Measurements from ENCODE around the gene PLPP4.

Gene PLPP4

DNA sequence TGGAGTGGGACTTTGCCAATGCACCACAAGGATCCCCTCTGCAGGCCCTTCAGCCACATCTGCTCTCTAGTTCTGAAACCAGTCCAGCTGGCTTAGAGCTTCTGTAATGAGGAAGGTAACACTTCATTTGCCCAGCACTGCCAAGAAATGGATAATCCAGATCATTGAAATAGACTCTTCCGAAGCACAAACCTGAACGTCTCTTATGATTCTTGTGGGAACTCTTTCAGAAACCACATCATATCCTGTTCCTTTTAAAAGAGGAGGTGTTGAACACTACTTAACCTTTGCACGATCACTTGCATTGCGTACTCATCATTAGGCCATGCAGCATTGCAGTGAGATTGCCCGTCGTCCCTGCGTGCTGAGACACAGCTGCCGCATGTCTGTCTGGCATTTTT, 25.8 kb upstream of the PLPP4 start:
- TF ChIP-seq PPARA (CRISPR knock-in tag; IDR thresholded peaks at IDR 0.05; ENCODE audit: borderline replicate concordance) (no peak), ZC3H10 (CRISPR knock-in tag; IDR thresholded peaks at IDR 0.05) (no peak), ISL1 (CRISPR knock-in tag; IDR thresholded peaks at IDR 0.05) (no peak), SNAI2 (CRISPR knock-in tag; IDR thresholded peaks at IDR 0.05) (no peak)
- TF ChIP-seq, protein P1, sequence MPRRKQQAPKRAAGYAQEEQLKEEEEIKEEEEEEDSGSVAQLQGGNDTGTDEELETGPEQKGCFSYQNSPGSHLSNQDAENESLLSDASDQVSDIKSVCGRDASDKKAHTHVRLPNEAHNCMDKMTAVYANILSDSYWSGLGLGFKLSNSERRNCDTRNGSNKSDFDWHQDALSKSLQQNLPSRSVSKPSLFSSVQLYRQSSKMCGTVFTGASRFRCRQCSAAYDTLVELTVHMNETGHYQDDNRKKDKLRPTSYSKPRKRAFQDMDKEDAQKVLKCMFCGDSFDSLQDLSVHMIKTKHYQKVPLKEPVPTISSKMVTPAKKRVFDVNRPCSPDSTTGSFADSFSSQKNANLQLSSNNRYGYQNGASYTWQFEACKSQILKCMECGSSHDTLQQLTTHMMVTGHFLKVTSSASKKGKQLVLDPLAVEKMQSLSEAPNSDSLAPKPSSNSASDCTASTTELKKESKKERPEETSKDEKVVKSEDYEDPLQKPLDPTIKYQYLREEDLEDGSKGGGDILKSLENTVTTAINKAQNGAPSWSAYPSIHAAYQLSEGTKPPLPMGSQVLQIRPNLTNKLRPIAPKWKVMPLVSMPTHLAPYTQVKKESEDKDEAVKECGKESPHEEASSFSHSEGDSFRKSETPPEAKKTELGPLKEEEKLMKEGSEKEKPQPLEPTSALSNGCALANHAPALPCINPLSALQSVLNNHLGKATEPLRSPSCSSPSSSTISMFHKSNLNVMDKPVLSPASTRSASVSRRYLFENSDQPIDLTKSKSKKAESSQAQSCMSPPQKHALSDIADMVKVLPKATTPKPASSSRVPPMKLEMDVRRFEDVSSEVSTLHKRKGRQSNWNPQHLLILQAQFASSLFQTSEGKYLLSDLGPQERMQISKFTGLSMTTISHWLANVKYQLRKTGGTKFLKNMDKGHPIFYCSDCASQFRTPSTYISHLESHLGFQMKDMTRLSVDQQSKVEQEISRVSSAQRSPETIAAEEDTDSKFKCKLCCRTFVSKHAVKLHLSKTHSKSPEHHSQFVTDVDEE (CRISPR knock-in tag; IDR thresholded peaks at IDR 0.05), result no peak
- no peak for ATAC-seq

DNA sequence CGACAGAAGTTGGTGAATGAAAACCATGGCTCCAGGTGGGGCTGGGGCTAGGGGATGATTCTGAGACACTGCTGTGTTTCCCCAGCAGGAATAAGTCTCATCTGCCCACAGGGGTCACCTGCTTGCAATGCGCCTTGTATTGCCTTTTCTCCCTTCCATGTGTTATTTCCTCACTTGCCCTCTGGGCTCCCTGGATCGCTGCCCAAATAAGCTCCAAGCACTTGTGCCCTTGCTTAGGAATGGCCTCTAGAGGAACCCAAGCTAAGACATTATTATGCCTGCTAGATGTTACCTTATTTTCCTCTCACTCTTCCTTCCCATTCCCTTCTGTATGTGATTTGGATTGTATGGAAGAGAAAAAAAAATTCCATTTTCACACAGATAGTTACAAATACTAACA, 24.8 kb upstream of the PLPP4 start:
- ATAC-seq, result no peak
- TF ChIP-seq OSR1 (CRISPR knock-in tag; IDR thresholded peaks at IDR 0.05) (no peak), ESRRG (CRISPR knock-in tag; IDR thresholded peaks at IDR 0.05) (no peak), ARNTL (CRISPR knock-in tag; IDR thresholded peaks at IDR 0.05; ENCODE audit: borderline replicate concordance, low read depth) (no peak)

DNA sequence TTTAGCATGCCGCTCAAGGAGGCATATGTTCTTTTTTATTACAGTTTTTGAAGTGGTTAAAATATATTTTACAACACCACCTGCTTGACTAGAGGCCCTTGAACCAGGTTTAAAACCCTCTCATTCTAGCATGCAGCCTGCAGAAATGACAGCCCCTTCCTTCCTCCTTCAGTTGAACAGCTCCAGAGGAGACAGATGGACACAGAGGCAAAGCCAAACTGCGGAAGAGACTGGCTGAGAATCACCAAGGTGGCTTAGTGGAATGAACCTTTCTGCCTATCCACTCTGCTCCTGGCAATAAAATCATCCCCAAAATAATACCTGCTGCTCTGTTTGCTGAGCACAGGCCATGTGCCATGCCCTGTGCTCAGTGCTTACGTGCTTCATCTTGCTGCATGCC, 23.9 kb upstream of the PLPP4 start:
- TF ChIP-seq, protein P2, sequence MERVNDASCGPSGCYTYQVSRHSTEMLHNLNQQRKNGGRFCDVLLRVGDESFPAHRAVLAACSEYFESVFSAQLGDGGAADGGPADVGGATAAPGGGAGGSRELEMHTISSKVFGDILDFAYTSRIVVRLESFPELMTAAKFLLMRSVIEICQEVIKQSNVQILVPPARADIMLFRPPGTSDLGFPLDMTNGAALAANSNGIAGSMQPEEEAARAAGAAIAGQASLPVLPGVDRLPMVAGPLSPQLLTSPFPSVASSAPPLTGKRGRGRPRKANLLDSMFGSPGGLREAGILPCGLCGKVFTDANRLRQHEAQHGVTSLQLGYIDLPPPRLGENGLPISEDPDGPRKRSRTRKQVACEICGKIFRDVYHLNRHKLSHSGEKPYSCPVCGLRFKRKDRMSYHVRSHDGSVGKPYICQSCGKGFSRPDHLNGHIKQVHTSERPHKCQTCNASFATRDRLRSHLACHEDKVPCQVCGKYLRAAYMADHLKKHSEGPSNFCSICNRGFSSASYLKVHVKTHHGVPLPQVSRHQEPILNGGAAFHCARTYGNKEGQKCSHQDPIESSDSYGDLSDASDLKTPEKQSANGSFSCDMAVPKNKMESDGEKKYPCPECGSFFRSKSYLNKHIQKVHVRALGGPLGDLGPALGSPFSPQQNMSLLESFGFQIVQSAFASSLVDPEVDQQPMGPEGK (CRISPR knock-in tag; IDR thresholded peaks at IDR 0.05; ENCODE audit: borderline replicate concordance), result no peak
- TF ChIP-seq SNAI2 (CRISPR knock-in tag; IDR thresholded peaks at IDR 0.05), result no peak
- no peak for TF ChIP-seq ZNF565 (CRISPR knock-in tag; conservative IDR thresholded peaks at IDR 0.05; ENCODE audit: low read depth)
- no peak for TF ChIP-seq ZFP30 (CRISPR knock-in tag; IDR thresholded peaks at IDR 0.05)
- TF ChIP-seq, protein P1 (CRISPR knock-in tag; IDR thresholded peaks at IDR 0.05), result no peak
- TF ChIP-seq ZC3H10 (CRISPR knock-in tag; IDR thresholded peaks at IDR 0.05), result no peak
- no peak for TF ChIP-seq ZFP3 (CRISPR knock-in tag; IDR thresholded peaks at IDR 0.05)
- TF ChIP-seq TOX (CRISPR knock-in tag; IDR thresholded peaks at IDR 0.05; ENCODE audit: borderline replicate concordance), result no peak
- no peak for TF ChIP-seq ZNF8 (CRISPR knock-in tag; IDR thresholded peaks at IDR 0.05)
- TF ChIP-seq, protein P3, sequence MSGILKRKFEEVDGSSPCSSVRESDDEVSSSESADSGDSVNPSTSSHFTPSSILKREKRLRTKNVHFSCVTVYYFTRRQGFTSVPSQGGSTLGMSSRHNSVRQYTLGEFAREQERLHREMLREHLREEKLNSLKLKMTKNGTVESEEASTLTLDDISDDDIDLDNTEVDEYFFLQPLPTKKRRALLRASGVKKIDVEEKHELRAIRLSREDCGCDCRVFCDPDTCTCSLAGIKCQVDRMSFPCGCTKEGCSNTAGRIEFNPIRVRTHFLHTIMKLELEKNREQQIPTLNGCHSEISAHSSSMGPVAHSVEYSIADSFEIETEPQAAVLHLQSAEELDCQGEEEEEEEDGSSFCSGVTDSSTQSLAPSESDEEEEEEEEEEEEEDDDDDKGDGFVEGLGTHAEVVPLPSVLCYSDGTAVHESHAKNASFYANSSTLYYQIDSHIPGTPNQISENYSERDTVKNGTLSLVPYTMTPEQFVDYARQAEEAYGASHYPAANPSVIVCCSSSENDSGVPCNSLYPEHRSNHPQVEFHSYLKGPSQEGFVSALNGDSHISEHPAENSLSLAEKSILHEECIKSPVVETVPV (CRISPR knock-in tag; IDR thresholded peaks at IDR 0.05), result no peak
- no peak for TF ChIP-seq ARNTL (CRISPR knock-in tag; IDR thresholded peaks at IDR 0.05; ENCODE audit: borderline replicate concordance, low read depth)
- TF ChIP-seq ESRRG (CRISPR knock-in tag; IDR thresholded peaks at IDR 0.05), result no peak
- no peak for TF ChIP-seq ISL1 (CRISPR knock-in tag; IDR thresholded peaks at IDR 0.05)
- TF ChIP-seq TCF4 (CRISPR knock-in tag; IDR thresholded peaks at IDR 0.05; ENCODE audit: borderline replicate concordance), result no peak
- TF ChIP-seq OSR1 (CRISPR knock-in tag; IDR thresholded peaks at IDR 0.05), result no peak
- TF ChIP-seq, protein P4, sequence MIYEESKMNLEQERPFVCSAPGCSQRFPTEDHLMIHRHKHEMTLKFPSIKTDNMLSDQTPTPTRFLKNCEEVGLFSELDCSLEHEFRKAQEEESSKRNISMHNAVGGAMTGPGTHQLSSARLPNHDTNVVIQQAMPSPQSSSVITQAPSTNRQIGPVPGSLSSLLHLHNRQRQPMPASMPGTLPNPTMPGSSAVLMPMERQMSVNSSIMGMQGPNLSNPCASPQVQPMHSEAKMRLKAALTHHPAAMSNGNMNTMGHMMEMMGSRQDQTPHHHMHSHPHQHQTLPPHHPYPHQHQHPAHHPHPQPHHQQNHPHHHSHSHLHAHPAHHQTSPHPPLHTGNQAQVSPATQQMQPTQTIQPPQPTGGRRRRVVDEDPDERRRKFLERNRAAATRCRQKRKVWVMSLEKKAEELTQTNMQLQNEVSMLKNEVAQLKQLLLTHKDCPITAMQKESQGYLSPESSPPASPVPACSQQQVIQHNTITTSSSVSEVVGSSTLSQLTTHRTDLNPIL (CRISPR knock-in tag; IDR thresholded peaks at IDR 0.05; ENCODE audit: low read depth), result no peak
- TF ChIP-seq GLIS3 (CRISPR knock-in tag; IDR thresholded peaks at IDR 0.05), result no peak
- TF ChIP-seq RARB (CRISPR knock-in tag; IDR thresholded peaks at IDR 0.05), result no peak
- TF ChIP-seq, protein P5, sequence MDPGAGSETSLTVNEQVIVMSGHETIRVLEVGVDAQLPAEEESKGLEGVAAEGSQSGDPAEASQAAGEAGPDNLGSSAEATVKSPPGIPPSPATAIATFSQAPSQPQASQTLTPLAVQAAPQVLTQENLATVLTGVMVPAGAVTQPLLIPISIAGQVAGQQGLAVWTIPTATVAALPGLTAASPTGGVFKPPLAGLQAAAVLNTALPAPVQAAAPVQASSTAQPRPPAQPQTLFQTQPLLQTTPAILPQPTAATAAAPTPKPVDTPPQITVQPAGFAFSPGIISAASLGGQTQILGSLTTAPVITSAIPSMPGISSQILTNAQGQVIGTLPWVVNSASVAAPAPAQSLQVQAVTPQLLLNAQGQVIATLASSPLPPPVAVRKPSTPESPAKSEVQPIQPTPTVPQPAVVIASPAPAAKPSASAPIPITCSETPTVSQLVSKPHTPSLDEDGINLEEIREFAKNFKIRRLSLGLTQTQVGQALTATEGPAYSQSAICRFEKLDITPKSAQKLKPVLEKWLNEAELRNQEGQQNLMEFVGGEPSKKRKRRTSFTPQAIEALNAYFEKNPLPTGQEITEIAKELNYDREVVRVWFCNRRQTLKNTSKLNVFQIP (CRISPR knock-in tag; IDR thresholded peaks at IDR 0.05; ENCODE audit: borderline replicate concordance, low read depth), result no peak
- ATAC-seq, result no peak

Data from SK-N-SH treated with all-trans-retinoic acid at 6 μM for 48 hours (cell line).